Endothelial cell of umbilical vein (primary cell): ENCODE results near the gene COX6B1. TPM values are rescaled to one million over a fixed set of nuclear protein-coding genes. Genes with fewer than 3 reads are reported as not detected.
A peak's percentile ranks its signal among the peaks of the same experiment; 100 is the strongest.

Experiments used
- BruUV-seq: library from RNA; stranded (reverse); fragments of 400-500 nt; replicated peaks from 2 replicates; lab custom pipeline; 2021; lab: Mats Ljungman, UMichigan
- CTCF ChIA-PET: fragments of 300-600, 350-600 bp; sonication (Branson Sonifier 250); formaldehyde crosslinking; loops from one replicate; lab custom pipeline; 2021; ENCODE audit warnings: antibody characterized with exemption, inconsistent platforms; lab: Charles Lee
- POLR2A ChIA-PET: fragments of 300-600, 350-600 bp; sonication (Branson Sonifier 250); formaldehyde crosslinking; loops from one replicate; lab custom pipeline; 2021; ENCODE audit warnings: antibody characterized with exemption, inconsistent platforms; lab: Charles Lee
- DNase-seq: peaks from one replicate; pipeline ENCODE4 v3.0.0-alpha.2; 2011; ENCODE audit warnings: low read depth, low spot score
- FAIRE-seq: peaks from 2 replicates; lab custom pipeline; 2011; peaks lifted over from hg19 to GRCh38; lab: Jason Lieb, UNC
- H2AFZ ChIP-seq: 2 replicates; pipeline ENCODE4 v1.6.0; 2012; ENCODE audit warnings: low read depth, low read length, control low read depth, inconsistent platforms
- H3K27ac ChIP-seq: 2 replicates; pipeline ENCODE4 v1.5.1; 2011; ENCODE audit warnings: low read depth, mild to moderate bottlenecking, control low read depth, low read length, moderate library complexity; ENCODE audit not compliant: insufficient read depth
- H3K27me3 ChIP-seq, 2 experiments: 2 replicates each; pipeline versions ENCODE4 v1.6.0 to v1.6.1; 2011; ENCODE audit warnings: low read length in 2 of 2, mixed read lengths in 1 of 2; ENCODE audit not compliant: control insufficient read depth in 2 of 2, insufficient read depth in 2 of 2
- H3K36me3 ChIP-seq, 2 experiments: 2 replicates in 1 of 2; 3 replicates in 1 of 2; pipeline ENCODE4 v1.5.1; 2011; ENCODE audit warnings: low read length in 2 of 2, mild to moderate bottlenecking in 1 of 2, moderate library complexity in 1 of 2; ENCODE audit not compliant: control insufficient read depth in 2 of 2, insufficient read depth in 2 of 2; ENCODE audit errors: extremely low read depth in 1 of 2
- H3K4me1 ChIP-seq: 3 replicates; pipeline ENCODE4 v1.5.1; 2011; ENCODE audit warnings: mild to moderate bottlenecking, low read length; ENCODE audit not compliant: control insufficient read depth, insufficient read depth; ENCODE audit errors: extremely low read depth
- H3K4me2 ChIP-seq: 2 replicates; pipeline ENCODE4 v1.6.1; 2011; ENCODE audit warnings: low read length, control low read depth, mixed read lengths; ENCODE audit not compliant: insufficient read depth
- H3K4me3 ChIP-seq, 3 experiments: fragments of 200-600 bp in 1 of 3; sonication (generic), shearing (Covaris generic) in 1 of 3; replicated peaks in 1 of 3; 2 replicates each; pipeline ENCODE4 v1.5.1; 2011 to 2016; ENCODE audit warnings: control low read depth in 3 of 3, low read length in 3 of 3, mild to moderate bottlenecking in 2 of 3, inconsistent platforms in 1 of 3, low read depth in 1 of 3, moderate library complexity in 1 of 3; ENCODE audit not compliant: insufficient read depth in 1 of 3
- H3K79me2 ChIP-seq: 2 replicates; pipeline ENCODE4 v1.6.0; 2012; ENCODE audit warnings: low read length, inconsistent platforms; ENCODE audit not compliant: control insufficient read depth, insufficient read depth
- H3K9ac ChIP-seq: replicated peaks from 2 replicates; pipeline ENCODE3; 2011; ENCODE audit warnings: low read length, control low read depth; ENCODE audit not compliant: insufficient read depth; ENCODE audit errors: extremely low read depth
- H3K9me1 ChIP-seq: replicated peaks from 3 replicates; pipeline ENCODE4 v1.6.0; 2011; ENCODE audit warnings: mild to moderate bottlenecking, low read length; ENCODE audit not compliant: control insufficient read depth, insufficient read depth; ENCODE audit errors: extremely low read depth
- H3K9me3 ChIP-seq: replicated peaks from 2 replicates; pipeline ENCODE4 v1.5.1; 2012; ENCODE audit warnings: low read length, inconsistent platforms; ENCODE audit not compliant: control insufficient read depth, insufficient read depth
- H4K20me1 ChIP-seq: replicated peaks from 2 replicates; pipeline ENCODE3; 2011; ENCODE audit warnings: mild to moderate bottlenecking, low read length; ENCODE audit not compliant: control insufficient read depth, insufficient read depth; ENCODE audit errors: extremely low read depth
- CTCF ChIP-seq, 2 donors: IDR thresholded peaks; 1 replicate in 1 of 2; 2 replicates in 1 of 2; pipeline ENCODE4 v1.5.1; 2011; ENCODE audit warnings: low read length in 2 of 2, mild to moderate bottlenecking in 2 of 2, moderate library complexity in 2 of 2, control low read depth in 1 of 2, inconsistent platforms in 1 of 2, low read depth in 1 of 2; ENCODE audit not compliant: insufficient read depth in 1 of 2; ENCODE audit errors: extremely low read depth in 1 of 2
- EZH2 ChIP-seq: IDR thresholded peaks from 2 replicates; pipeline ENCODE4 v1.6.1; 2012; ENCODE audit warnings: borderline replicate concordance, low read depth, mild to moderate bottlenecking, moderate library complexity, low read length, inconsistent platforms; ENCODE audit not compliant: severe bottlenecking
- FOS ChIP-seq: IDR thresholded peaks from 2 replicates; pipeline ENCODE4 v1.6.1; 2011; ENCODE audit warnings: mild to moderate bottlenecking, low read length, moderate library complexity, borderline replicate concordance; ENCODE audit not compliant: insufficient read depth
- GATA2 ChIP-seq: IDR thresholded peaks from 2 replicates; pipeline ENCODE4 v1.7.0; 2011; ENCODE audit warnings: low read depth, mild to moderate bottlenecking, moderate library complexity, mixed read lengths, low read length; ENCODE audit not compliant: insufficient read length, insufficient read depth
- JUN ChIP-seq: IDR thresholded peaks from 2 replicates; pipeline ENCODE4 v1.6.1; 2011; ENCODE audit warnings: borderline replicate concordance, low read depth; ENCODE audit not compliant: insufficient read length, insufficient read depth
- MYC ChIP-seq: IDR thresholded peaks from one replicate; pipeline ENCODE4 v1.6.1; 2011; ENCODE audit warnings: mild to moderate bottlenecking, low read depth, low read length
- POLR2A ChIP-seq: IDR thresholded peaks from 2 replicates; pipeline ENCODE4 v1.6.1; 2012; ENCODE audit warnings: low read depth, mild to moderate bottlenecking, control low read depth, low read length
- POLR2AphosphoS5 ChIP-seq: IDR thresholded peaks from 2 replicates; pipeline ENCODE4 v1.6.1; 2012; ENCODE audit warnings: low read depth, mild to moderate bottlenecking, control low read depth, low read length, moderate library complexity; ENCODE audit not compliant: insufficient read depth
- dilution Hi-C: fragments of 300-500 bp; cut with MboI; formaldehyde crosslinking; loops from one replicate; pipeline ENCODE4 v1.15.0; 2019; ENCODE audit warnings: low sequenced_read_pairs; ENCODE audit not compliant: extremely low pct_ligation_motif_present
- intact Hi-C: fragments of 100-400 bp; cut with micrococcal nuclease; formaldehyde crosslinking; loops from one replicate; pipeline ENCODE4 v1.10.0; 2022
- polyA plus RNA-seq, 4 experiments: library from polyadenylated mRNA; depleted of rRNA in 3 of 4; stranded (reverse) in 3 of 4; unstranded in 1 of 4; fragments of >200 nt; gene quantifications; 2 replicates each; pipeline versions ENCODE4 v1.2.1 to v1.2.3, GENCODE V29; 2011 to 2012; ENCODE audit warnings: missing spikeins in 1 of 4
- total RNA-seq: library from RNA; stranded (reverse); gene quantifications from 2 replicates; pipeline ENCODE4 v1.2.3, GENCODE V29; 2021
- TF ChIP-seq, protein P1 (sequence below): IDR thresholded peaks from 2 replicates; pipeline ENCODE4 v1.6.1; 2011; ENCODE audit not compliant: insufficient read depth, insufficient read length

COX6B1 gene
- total and polyA plus RNA-seq, 2 donors (not counting 3 experiments of a cell fraction or from before 2014, with no cell fraction given) = 327 to 692 TPM

- intact Hi-C loops = loop anchor here (1.0 to 5.0 kb wide), 3 partner anchors 16 to 81 kb away; partner anchors contain the start of genes HAUS5 and TMEM147
- CTCF ChIA-PET = no interaction called here
Observed at GRCh38 chr19:35628264-35628564, 19.9 kb upstream of the COX6B1 start.

More at GRCh38 chr19:35628264-35628564, 19.9 kb upstream of the COX6B1 start:
- Histone ChIP-seq H3K36me3 (peaks cover 8 to 22% of the 10 kb centered on the region in 2 experiments), H3K27me3 (no peaks in the 10 kb centered on the region), H3K9me3 (no peaks in the 10 kb centered on the region), H3K4me3 (peak overlapping the region; percentile 33 to 68 (median 53)), H3K4me2 (peak overlapping the region; percentile 80), H3K4me1 (peaks cover 10% of the 10 kb centered on the region), H3K27ac (peak overlapping the region; percentile 32), H2AFZ (peak overlapping the region; percentile 58), H3K79me2 (peaks cover 7% of the 10 kb centered on the region), H3K9ac (peak overlapping the region; percentile 46), H4K20me1 (no peaks in the 10 kb centered on the region), H3K9me1 (no peaks in the 10 kb centered on the region)
- DNase-seq (no peak), FAIRE-seq (no peak)
- POLR2A ChIA-PET = no interaction called here
- dilution Hi-C loops = no loop called here
- BruUV-seq = TSS peak; percentile 99
- no peak for TF ChIP-seq CTCF (IDR thresholded peaks at IDR 0.05; ENCODE audit: extremely low read depth in 1 of 2, insufficient read depth in 1 of 2, low read depth in 1 of 2, low read length in 2 of 2)
- TF ChIP-seq, protein P1, sequence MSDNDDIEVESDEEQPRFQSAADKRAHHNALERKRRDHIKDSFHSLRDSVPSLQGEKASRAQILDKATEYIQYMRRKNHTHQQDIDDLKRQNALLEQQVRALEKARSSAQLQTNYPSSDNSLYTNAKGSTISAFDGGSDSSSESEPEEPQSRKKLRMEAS = no peak
- TF ChIP-seq JUN = no peak
- no peak for TF ChIP-seq EZH2
- TF ChIP-seq POLR2A = no peak
- no peak for TF ChIP-seq POLR2AphosphoS5
- TF ChIP-seq MYC = no peak
- no peak for TF ChIP-seq GATA2
- TF ChIP-seq FOS = no peak
